Measurements from ENCODE around the gene CXCL10.
"Not testable (repeated sequence)": the region's sequence is repeated elsewhere in the genome, so short reads cannot be mapped to it uniquely, and the experiment has no call there.

CXCL10 gene

DNA sequence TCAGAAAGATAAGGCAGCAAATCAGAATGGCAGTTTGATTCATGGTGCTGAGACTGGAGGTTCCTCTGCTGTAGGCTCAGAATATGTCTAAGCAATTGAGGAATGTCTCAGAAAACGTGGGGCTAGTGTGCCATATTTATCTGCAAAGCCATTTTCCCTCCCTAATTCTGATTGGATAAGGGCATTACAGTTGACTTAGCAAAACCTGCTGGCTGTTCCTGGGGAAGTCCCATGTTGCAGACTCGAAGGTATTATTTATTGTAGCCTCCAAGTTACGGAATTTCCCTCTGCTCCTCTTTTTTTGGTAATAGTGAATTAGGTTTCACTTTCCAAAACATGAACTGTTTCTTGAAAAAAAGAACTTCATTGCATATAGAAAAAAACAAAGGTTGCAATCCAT, at the start of gene CXCL10:
Gene CXCL10 (minus strand): TSS at position 109 of the 400 bp plus-strand sequence. CDS start 66 bp downstream, at position 43.
- DNase-seq (ENCODE audit: low spot score): no peak

DNA sequence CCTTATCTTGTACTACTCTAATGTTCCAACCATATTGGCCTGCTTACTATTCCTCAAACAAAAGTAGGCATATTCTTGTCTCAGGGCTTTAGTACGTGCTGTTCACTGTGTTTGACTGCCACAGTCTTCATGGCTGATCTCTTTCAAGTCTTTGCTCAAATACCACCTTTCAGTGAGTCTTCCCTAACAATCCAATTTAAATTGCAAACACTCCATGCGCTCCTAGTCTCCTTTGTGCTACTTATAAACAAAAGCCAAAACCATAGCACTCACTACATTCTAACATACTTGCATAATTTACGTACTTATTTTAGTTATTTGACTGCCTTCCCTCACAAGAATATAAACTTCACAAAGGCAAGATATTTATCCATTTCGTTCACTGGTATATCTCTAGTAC, 49.5 kb upstream of the CXCL10 start:
- DNase-seq (ENCODE audit: low spot score): no peak

DNA sequence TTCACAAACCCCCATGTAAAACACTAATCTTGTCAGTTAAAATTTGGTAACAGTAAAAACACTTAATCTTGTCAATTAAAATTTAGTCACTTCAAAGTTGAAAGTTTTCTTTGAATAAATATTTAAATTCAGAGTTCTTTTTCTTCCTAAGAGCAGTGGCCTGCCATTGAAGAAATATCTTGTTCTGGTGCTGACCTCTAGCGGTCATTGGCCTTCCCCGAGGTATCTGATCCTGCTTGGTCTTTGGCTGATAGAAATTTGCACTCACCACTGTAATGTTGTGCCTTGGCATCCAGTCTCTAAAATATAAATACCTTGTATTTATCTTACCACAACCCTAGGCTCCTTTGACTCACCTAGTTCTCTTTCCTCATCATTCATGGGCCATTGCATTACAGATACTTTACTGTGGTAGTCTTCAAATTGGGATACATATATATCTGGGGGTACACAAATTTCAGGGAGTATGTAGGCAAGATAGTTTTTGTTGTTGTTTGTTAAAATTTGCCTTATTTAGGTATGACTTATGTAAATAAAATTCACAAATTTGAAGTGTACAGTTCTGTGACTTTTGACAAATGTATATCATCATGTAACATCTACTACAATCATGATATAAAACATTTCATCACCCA, 44.5 kb upstream of the CXCL10 start:
- peak; percentile 83 for DNase-seq (ENCODE audit: low spot score)

DNA sequence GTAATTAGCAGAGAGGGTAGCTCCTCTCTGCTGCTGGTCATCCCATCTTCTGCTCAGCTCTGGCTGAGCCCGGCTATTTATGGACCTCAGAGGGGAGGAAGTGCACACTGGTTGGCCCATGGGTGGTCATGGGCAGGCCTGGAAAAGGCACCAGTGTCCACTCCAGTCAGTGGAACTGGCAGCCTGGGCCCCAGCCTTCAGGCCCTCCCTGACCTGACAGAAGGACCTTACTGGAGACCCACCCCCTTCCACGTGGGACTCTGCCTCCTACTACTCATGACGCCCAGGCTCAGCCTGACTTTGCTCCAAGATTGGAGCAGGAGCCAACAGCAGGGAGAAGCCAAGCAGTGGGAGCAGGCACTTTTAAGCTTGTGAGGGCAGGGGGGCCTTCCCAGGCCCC, 43.2 kb upstream of the CXCL10 start:
- DNase-seq (ENCODE audit: low spot score): no peak

DNA sequence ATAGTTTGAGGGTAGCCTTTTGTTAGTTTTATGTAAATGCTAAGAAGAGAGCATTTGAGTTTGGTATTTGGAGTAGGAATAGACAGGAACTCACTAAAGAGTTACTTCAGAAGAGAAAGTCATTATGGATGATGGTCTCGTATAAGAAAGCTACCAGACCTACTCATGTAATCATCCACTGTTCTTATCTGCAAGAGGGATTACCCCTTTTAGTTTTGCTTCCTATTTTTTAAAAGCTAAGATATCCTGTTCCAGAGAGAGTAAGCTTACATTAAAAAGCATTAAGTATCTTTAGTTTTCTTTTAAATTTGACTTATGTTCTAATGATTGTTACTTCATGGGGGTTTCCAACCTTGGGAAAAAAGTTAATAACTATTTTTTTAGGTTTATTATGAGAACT, 38.7 kb upstream of the CXCL10 start:
- DNase-seq (ENCODE audit: low spot score): no peak

DNA sequence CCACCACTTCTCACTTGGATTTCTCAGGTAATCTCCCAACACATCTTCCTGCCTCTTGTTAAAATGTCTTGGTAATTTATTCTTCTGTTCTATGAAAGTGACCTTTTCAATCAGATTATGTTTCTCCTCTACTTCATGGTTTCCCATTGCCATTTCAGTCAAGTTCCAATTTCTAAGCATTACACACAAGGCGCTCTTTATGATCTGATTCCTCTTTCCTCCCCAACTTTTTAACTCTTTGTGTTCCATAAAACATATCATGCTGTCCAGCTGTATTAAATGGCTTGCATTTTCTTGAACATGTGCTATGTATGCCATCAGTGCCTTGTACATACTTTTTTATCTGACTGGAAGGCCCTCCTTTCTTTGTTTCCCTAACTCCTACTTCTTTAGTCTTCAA, 38.1 kb upstream of the CXCL10 start:
- DNase-seq (ENCODE audit: low spot score): no peak

DNA sequence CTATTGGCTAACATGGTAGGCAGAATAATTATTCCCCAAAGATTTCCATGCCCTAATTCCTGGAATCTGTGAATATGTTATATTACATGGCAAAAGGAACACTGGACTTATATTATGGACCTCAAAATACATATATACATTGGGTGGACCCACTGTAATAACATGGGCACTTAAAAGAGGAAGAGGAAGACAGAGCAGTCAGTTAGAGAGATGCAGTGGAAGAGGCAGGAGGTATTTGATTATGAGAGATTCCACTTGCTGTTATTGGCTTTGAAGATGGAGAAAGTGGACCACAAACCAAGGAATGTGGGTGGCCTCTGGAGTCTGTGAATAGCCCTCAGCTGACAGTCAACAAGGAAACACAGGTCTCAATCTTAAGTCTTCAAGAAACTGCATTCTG, 37.2 kb upstream of the CXCL10 start:
- no peak for DNase-seq (ENCODE audit: low spot score)

DNA sequence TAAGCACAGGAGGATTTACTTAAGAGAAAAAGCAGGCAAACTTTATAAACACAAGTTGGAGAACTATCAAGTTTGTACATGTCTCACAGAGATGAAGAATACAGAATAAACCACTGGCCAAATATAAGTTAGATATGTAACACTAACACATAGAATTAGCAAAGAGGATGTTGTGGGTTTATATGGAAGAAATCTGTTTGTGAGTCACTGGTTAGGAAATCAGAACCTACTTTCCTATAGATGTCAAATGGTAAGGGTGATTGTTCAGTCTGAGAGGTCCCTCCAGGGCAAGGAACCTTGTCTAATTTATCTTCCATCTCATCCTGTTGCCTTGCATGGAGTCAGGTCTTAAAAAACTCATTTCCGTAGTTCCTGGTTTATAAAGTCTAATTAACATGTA, 36.5 kb upstream of the CXCL10 start:
- DNase-seq (ENCODE audit: low spot score): no peak

DNA sequence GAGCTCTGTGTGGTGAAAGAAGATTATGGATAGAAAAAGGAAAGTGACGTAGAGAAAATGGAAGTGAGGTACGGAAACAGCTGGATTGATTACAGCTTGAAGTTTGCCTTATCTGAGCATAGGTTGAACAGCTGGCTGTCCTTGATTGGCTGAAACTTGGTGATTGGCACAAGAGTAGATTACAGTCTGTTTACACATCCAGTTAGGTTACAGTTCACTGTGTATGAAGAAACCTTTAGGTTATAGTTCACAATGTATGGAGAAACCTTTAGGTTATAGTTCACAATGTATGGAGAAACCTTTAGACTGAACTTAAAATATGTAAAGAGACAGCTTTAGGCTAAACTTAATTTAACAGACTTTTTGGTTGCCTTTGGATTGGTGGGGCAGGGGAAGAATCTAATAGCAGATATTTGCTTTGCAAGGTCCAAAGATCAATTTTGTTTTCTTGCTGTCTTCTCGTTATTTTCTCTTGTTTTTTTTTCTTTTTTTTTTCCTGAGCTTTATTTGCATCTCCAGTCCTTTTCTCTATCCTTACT, 35.7 kb upstream of the CXCL10 start:
- DNase-seq (ENCODE audit: low spot score): no peak

DNA sequence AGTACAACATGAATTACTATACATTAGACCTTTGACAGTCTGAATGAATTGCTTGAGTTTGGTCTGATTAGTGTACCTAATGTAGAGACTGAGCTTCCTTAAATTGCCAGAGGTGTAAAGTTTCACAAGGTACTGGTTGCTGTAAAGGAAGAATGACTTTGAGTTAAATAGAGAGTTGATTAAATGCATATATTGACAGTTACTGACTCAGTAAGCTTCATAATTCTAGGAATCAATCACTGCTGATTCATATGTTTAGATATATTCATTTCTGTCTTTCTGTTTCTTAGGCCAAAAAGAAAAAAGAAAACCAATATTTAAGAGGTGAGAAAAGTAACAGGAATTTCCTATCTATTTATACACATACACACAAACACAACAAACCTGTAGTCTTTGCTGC, 35.0 kb upstream of the CXCL10 start:
- no peak for DNase-seq (ENCODE audit: low spot score)

DNA sequence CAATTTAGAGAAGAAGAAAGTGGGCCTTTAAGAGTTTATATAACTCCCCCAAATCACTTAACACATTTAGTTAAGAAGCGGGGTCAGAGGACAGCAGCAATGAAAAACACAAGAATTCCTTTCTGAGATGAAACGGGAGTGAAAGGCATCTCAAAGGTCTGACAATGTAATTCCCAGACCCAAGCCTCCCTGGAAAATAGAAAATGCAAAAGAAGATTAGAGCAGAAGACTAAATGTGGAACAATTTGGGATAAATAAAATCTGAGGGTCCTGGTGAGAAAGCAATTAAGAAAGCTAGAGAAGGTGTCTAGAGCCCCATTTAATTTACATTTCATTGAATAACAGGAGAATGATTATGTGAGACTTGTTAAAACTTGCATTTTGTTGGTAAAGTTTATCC, 32.1 kb upstream of the CXCL10 start:
- DNase-seq (ENCODE audit: low spot score): no peak

DNA sequence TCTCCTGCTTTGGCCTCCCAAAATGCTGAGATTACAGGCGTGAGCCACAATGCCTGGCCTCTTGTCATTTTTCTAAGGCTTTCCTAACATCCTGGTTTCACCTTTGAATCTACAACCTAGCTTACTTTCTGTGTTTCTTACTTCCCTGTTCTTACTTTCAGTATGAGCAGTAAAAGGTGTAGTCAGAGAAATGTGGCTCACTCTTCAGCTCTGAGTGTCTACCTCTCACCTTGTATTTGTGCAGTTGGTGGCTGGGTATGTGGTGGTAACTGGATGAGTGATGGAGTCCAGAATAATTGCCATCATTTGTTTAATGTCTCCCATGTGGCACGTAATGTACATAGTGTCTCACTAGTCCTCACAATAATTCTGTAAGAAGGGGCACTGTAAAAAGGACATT, 31.7 kb upstream of the CXCL10 start:
- no peak for DNase-seq (ENCODE audit: low spot score)

DNA sequence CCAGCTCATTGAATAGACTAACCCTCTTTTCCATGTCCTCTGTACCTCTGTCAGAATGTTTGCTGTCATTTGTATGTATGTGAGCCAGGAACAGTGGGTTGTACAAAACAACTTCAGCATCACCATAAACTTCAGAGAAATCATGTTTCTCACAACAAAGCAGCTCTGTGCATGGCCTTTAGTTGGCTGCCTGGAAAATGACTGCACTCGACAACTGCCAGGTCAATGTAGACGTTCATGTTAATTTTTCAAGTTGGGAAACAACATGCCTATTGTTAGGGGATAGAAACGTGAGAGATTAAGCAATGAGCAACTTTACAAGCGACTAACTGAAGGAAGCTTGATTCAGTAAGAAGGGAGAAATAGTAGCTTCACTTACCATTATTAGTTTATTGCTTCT, 30.4 kb upstream of the CXCL10 start:
- DNase-seq (ENCODE audit: low spot score): no peak

DNA sequence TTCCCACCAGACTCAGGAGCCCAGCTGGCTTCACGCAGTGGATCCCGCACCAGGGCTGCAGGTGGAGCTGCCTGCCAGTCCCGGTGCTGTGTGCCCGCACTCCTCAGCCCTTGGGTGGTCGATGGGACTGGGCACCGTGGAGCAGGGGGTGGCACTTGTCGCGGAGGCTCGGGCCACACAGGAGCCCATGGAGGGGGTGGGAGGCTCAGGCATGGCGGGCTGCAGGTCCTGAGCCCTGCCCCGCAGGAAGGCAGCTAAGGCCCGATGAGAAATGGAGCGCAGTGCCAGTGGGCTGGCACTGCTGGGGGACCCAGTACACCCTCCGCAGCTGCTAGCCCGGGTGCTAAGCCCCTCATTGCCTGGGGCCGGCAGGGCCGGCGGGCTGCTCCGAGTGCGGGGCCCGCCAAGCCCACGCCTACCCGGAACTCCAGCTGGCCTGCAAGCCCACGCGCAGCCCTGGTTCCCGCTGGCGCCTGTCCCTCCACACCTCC, 27.3 kb upstream of the CXCL10 start:
- not testable (repeated sequence) for DNase-seq (ENCODE audit: low spot score)

DNA sequence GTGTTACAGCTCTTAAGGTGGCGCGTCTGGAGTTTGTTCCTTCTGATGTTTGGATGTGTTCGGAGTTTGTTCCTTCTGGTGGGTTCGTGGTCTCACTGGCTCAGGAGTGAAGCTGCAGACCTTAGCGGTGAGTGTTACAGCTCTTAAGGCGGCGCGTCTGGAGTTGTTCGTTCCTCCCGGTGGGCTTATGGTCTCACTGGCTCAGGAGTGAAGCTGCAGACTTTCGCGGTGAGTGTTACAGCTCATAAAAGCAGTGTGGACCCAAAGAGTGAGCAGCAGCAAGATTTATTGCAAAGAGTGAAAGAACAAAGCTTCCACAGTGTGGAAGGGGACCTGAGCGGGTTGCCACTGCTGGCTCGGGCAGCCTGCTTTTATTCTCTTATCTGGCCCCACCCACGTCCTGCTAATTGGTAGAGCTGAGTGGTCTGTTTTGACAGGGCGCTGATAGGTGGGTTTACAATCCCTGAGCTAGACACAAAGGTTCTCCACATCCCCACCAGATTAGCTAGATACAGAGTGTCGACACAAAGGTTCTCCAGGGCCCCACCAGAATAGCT, 26.6 kb upstream of the CXCL10 start:
- DNase-seq (ENCODE audit: low spot score): not testable (repeated sequence)

DNA sequence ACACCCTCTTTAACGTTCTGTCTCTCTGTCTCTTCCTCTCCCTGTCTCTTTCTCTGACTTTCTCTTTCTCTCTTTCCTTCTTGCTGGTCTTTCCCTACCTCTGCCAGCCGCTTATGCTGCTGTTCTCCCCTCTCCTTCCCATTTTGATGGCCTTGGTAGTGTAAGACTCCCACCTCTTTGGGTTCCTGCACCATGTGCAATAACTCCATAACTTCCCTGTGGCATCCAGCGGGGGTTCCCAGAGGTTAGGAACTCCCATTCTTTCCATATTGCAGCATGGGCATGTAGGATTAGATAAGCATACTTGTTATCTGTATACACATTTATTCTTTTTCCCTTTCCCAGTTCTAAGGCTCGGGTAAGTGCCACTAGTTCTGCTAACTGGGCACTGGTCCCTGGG, 21.4 kb upstream of the CXCL10 start:
- not testable (repeated sequence) for DNase-seq (ENCODE audit: low spot score)

DNA sequence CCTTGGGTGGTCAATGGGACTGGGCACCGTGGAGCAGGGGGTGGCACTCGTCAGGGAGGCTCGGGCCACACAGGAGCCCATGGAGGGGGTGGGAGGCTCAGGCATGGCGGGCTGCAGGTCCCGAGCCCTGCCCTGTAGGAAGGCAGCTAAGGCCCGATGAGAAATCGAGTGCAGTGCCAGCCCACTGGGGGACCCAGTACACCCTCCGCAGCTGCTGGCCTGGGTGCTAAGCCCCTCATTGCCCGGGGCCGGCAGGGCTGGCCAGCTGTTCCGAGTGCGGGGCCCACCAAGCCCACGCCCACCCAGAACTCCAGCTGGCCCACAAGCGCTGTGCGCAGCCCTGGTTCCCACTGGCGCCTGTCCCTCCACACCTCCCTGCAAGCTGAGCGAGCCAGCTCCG, 20.0 kb upstream of the CXCL10 start:
- DNase-seq (ENCODE audit: low spot score): not testable (repeated sequence)

DNA sequence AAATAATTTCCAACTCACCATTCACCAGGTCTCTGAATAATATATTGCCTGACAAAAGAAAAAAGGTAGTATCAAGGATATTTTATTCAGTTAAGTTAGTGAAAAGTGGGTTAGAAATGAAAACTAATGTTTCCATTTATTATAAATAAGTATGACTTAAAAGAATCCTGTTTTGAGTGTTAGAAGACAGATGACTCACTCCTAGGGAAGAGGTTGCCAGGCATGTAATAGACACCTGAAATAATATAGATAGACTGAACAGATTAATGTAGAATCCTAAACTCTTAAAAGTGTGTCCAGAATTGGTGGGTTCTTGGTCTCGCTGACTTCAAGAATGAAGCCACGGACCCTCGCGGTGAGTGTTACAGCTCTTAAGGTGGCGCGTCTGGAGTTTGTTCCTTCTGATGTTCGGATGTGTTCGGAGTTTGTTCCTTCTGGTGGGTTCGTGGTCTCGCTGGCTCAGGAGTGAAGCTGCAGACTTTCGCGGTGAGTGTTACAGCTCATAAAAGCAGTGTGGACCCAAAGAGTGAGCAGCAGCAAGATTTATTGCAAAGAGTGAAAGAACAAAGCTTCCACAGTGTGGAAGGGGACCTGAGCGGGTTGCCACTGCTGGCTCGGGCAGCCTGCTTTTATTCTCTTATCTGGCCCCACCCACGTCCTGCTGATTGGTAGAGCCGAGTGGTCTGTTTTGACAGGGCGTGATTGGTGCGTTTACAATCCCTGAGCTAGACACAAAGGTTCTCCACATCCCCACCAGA, 19.1 kb upstream of the CXCL10 start:
- not testable (repeated sequence) for DNase-seq (ENCODE audit: low spot score)

DNA sequence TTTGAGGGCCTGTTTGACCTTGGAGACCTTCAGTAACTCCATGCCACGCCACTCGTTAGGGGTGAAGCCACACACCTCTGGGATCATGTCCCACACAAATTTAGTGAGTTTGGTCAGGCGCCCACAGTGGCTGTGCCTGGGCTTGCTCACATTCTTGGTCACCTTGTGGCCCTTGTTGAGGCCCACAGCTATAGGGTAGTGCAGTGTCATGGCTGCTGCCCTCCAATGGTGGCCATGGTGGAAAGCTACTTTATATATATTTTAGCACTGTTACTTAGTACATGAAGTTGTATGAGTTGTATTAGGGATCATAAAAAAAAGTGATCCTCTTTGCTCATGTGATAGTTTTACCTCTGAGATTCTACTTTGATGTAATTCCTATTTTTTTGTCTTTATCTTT, 13.6 kb upstream of the CXCL10 start:
- DNase-seq (ENCODE audit: low spot score): no peak

DNA sequence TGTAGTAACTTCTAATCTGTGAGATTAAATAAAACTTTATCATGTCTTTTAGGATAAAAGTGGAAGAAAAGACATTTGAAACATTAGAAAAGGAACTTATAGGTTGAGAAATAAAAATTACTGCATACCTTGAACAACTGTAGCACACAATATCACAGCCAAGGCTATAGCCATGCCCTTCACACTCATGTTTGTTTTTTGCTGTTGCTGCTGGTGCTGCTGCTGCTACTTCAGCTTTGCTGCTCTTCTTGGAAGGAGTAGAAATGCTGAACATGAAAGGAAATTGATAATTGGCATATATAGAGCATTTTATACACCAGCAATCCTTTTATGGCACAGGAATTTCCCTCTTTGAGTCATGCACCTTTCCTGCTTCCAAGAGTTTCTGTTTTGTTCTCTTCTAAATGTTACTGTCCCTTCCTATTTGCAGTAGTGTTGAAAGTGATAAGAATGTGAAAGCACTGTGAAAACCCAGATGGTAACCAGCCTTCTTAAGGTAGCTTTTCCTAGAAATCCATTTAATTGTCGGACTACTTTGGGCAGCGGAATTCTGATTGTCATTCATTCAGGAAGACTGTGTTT, 12.6 kb upstream of the CXCL10 start, which contains the start of gene CXCL11:
Gene CXCL11 (minus strand): TSS at position 272 of the 582 bp plus-strand sequence. CDS start 83 bp downstream, at position 189.
- no peak for DNase-seq (ENCODE audit: low spot score)

DNA sequence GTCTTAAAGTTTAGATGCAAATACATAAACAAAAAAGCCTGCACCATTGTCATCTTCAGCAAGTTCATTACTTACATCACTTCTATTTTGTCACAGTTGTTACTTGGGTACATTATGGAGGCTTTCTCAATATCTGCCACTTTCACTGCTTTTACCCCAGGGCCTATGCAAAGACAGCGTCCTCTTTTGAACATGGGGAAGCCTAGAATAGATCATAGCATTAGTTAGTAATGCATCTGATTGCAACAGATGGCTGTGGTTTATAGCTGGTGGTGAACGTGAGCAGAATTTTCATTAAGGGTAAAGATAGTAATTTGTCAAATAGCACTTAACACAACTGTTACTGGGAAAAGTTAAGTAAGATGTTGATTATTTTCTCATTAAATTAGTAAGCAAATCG, 11.8 kb upstream of the CXCL10 start:
- DNase-seq (ENCODE audit: low spot score): no peak

DNA sequence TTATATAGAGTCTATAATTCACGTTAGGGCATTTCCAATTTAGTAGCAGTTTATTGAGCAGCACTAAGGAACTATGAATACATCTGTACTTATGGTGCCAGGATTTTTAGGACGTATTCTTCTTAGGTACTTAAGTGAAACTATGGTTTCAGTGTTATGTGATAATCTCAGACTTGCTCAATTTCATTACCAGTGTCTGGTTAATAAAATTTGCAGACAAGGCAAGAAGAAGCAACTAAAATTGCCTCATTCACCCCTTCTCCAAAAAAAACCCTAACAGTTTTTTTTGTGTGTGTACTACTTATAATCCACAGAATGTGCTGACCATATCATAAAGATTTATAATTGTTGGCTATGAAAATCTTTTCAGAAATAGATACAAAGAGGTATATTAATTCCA, 6.0 kb upstream of the CXCL10 start:
- DNase-seq (ENCODE audit: low spot score): no peak

DNA sequence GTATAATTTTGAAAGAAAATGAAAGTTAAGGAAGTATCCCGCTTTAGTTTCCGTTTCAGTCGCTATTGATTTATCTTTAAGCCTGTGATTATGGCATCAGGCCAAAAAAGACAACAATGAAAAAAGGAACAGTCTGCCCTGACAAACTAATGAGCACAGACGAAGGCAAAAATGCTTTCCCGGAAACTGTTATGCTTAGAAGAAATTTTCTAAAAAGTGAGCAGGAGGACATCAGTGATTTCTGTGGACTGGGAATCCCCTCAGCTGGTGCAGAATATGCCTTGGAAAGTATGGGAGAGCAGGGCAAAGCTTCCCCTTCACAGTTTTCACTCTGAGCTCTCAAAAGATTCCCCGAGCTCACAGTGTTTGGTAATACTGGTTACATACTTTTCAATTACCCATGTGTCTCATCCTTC, 5.1 kb upstream of the CXCL10 start:
- peak; percentile 7 for DNase-seq (ENCODE audit: low spot score)
